ENCODE results near the gene YPEL4. TPM values are rescaled to one million over a fixed set of nuclear protein-coding genes. Genes with fewer than 3 reads are reported as not detected.

Gene YPEL4
- total RNA-seq, 1 experiment from 2014 or later, result 3.3 TPM

DNA sequence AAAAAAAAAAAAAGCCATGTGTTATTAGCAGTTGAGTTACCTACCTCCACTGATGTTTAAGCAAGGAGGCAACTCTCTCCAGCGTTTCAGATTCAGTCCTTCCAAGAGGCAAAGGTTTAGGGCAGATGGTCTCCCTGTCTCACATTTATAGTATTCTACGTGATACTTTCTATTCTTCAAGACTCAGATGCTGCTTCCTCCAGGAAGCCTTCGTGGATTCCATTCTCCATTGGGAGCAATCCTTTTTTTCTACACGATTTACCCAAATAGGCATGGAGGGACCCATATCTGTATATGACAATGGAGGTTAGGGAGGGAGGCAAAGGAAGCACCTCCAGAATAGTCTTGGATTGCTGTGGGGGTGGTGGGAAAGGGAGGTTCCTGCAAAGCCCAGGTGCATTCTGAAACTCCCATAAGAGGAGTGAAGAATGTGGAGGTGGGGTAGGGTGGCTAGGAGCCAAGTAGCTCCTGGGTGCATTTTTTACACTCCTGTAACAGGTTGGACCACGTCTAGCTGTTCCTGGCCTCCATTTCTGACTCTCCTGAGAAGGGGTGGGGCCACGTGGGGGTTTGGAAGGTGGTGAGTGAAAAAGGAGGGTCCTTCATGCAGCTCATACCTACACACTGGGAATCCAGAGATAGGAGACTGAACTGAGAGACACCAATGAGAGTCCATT, 16.2 kb downstream of the YPEL4 start:
- DNase-seq (ENCODE audit: low spot score), result no peak

DNA sequence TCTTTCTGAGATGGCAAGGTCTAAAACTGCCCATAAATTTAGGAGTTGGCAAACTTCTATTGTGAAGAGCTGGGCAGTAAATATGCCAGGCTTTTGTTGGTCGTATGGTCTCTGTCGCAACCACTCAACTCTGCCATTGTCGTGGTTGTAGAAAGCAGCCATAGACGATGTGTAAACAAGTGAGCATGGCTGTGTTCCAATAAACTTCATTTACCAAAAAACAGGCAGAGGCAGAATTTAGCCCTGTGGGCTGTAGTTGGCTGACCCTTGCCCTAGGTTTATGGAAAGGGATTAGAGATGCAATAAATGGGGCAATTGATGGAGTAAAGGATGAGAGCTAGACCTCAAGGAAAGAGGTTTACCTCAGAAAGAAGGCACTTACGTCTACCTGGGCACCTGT, 17.6 kb downstream of the YPEL4 start:
- no peak for DNase-seq (ENCODE audit: low spot score)

DNA sequence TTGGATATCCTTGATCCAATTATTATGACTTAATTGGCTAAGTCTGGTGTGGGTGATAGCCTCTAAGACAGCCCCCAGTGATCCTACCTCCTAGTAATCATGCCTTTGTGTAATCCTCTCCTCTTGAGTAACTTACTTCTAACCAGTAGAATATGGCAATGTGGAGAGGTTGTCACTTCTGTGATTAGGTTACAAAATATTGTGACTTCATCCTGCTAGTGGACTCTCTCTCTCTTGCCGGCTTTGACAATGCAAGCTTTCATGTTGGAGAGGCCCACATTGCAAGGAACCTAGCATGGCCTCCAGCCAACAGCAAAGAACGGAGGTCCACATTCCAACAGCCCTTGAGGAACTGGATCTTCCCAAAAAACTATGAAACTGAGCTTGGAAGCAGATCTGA, 19.5 kb downstream of the YPEL4 start:
- no peak for DNase-seq (ENCODE audit: low spot score)

DNA sequence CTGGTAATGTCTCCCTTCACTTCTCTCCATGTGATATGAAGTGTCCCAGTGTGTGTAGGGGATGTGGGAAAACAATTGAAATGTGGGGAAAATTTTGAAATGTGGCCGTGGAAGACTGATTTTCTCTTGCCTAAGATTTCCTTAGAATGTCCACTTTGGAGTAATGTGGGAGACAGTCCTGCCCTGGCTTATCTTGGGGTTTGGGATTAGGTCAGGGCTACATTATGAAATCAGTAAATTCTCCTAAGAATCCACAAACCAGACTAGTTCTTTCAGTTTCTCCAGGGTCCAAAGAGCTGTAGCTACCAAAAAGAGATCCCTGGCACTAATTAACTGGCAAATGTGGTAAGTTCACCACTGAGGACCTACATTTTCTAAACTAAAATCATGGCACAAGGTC, 22.8 kb downstream of the YPEL4 start:
- no peak for DNase-seq (ENCODE audit: low spot score)

DNA sequence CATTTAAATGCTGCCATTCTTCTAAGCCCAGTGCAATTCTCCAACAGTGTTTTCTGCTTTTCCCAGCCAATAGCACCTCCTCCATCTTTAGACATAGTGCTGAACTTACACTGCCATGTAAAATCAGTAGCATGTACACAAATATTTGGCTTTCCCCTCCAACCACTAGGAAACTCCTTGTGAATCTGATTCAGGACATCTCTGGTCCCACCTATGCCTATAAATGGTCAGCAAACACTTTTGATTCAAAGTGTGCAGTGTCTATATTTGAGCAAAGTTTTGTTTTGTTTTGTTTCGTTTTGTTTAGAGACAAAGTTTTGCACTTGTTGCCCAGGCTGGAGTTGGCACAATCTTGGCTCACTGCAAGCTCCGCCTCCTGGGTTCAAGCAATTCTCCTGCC, 24.8 kb downstream of the YPEL4 start:
- DNase-seq (ENCODE audit: low spot score), result no peak

DNA sequence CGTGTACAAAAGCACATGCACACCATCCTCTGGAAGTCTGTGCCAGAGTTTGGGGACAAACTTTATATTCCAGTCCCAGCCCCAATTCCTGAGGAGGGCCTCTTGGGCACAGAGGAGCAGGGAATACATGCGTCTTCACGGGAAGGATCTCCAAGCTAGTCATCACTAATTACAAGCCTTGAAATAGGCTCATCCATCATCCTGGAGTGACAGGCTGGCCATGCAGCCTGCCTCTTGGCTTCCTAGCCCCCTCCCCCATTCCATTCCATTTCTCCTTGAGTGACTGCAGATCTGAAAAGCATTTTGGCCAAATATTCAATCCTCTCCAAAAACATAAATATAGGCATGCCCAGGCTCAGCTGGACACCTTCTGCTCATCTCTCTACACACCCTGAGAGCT, 27.4 kb downstream of the YPEL4 start:
- no peak for DNase-seq (ENCODE audit: low spot score)

DNA sequence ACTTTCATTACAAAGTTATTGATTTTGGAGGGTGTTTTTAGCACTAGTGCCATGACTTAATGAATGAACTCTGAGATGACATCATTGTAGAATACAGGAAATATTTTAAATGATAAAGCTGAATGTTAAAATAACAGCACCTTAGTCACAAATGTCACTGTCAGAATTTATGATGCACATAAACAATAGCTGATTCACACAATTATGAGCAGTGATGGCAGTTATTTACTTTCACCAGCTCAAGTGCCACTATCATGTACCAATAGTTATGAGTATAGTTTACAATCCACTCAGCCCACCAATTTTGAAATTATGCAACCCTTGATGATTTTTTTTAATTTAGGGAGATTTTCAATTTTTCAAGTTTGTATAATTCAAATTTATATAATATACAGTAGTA, 29.2 kb downstream of the YPEL4 start:
- DNase-seq (ENCODE audit: low spot score), result no peak

DNA sequence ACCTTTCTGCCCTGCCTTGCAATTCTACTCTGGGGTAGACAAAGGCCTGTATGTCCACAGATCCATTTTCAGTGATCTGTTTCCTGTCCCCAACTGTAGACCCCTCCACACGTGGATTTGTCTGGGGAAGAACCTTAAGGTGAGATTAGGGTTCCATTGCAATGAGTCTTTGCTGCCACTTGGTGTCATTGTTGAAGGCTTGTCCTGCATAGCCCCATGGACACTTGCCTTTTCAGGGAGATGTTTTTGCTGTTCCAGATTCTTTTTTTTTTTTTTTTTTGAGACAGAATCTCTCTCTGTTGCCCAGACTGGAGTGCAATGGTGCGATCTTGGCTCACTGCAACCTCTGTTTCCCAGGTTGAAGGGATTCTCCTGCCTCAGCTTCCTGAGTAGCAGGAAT, 30.4 kb downstream of the YPEL4 start:
- DNase-seq (ENCODE audit: low spot score), result no peak

DNA sequence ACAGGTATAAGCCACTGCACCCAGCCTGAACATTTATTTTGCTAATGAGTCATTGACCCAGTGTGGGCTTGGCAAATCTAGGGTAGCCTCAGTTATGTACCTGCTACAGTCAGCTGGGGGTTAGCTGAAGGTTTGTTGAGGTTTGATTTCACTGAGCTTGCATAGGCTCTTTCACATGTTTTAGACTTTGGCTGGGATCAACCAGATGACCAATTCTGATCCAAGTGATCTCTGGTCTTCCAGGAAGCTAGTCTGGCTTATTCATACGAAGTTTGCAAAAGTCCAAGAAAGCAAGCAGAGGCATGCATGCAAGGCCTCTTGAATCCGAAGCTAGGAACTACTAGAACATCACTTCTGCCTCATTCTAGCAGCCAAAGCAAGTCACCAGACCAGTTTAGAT, 31.3 kb downstream of the YPEL4 start:
- no peak for DNase-seq (ENCODE audit: low spot score)

DNA sequence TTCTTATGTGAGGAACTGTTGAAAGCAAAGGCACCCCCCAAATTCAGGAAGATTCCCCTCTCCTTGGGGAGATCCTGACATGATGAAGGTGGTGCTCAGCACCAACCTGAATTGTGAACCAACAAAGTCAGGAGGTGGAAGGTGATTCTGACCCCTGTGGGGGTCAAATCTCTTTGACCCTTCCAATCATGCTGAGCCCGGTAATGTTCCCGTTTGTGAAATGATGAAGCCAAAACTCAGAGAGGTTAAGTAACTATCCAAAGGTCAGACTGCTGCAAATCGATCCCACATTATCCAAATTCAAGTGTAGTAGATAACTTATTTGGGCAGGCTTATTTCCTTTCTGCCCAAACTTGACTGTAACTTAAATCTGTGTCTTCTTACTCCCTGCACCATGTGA, 33.1 kb downstream of the YPEL4 start:
- no peak for DNase-seq (ENCODE audit: low spot score)

DNA sequence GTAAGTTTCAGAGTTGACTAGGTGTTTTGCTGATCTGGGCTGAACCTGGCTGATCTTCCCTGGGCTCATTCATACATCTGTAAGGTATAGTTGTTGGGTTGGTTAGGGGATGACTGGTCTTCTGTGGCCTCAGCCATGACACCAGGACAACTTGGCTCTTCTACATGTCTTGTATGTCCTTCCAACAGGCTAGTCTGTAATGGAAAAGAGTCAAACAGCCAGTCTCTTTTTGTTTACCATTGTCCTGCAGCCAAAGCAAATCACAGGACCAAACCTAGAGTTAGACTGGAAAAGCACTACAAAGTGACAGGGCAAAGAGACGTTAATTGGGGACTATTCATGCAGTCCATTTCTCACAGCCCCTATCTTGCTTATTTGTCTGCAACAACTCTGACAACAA, 34.4 kb downstream of the YPEL4 start:
- no peak for DNase-seq (ENCODE audit: low spot score)

DNA sequence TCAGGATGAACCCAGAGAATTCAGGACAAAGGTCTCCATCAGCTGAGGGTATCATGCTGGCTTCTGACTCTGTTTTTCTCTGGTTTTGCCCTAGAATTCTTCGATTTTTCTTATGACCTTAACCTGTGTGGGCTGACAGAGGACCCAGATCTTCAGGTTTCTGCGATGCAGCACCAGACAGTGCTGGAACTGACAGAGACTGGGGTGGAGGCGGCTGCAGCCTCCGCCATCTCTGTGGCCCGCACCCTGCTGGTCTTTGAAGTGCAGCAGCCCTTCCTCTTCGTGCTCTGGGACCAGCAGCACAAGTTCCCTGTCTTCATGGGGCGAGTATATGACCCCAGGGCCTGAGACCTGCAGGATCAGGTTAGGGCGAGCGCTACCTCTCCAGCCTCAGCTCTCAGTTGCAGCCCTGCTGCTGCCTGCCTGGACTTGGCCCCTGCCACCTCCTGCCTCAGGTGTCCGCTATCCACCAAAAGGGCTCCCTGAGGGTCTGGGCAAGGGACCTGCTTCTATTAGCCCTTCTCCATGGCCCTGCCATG, 35.4 kb downstream of the YPEL4 start:
- no peak for DNase-seq (ENCODE audit: low spot score)

DNA sequence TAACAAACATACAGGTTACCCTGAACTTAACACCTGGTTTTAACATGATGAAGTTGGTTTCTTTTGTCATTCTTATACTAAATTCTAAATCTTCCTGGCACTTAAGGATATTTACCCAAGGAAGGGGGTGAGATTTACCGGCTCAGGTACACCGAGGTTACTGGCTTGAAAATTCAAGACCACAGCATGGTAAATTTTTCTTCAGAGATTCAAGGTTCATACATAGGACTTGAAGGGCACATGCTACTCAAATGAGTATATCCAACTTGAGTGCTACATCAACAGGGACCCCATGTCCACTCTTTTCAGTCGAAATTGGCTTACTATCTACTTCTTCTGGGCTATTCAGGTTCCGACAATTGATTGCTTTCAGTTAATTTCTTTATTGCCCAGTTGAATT, 39.5 kb downstream of the YPEL4 start:
- DNase-seq (ENCODE audit: low spot score), result no peak

DNA sequence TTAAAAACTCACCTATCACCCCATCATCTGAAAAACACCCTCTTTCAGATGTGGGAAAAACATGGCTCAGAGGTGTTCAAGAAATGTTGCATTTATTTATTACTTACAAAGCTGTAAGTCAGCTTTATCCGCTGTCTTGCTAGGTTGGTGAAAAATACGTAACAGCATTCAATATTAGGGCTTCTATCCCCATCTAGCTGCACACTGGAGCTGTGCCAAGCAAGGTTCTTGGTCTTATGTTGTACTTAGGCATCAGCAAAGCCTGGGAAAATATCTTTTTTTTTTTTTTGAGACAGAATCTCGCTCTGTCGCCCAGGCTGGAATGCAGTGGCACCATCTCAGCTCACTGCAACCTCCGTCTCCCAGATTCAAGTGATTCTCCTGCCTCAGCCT, 44.7 kb downstream of the YPEL4 start:
- DNase-seq (ENCODE audit: low spot score), result no peak

DNA sequence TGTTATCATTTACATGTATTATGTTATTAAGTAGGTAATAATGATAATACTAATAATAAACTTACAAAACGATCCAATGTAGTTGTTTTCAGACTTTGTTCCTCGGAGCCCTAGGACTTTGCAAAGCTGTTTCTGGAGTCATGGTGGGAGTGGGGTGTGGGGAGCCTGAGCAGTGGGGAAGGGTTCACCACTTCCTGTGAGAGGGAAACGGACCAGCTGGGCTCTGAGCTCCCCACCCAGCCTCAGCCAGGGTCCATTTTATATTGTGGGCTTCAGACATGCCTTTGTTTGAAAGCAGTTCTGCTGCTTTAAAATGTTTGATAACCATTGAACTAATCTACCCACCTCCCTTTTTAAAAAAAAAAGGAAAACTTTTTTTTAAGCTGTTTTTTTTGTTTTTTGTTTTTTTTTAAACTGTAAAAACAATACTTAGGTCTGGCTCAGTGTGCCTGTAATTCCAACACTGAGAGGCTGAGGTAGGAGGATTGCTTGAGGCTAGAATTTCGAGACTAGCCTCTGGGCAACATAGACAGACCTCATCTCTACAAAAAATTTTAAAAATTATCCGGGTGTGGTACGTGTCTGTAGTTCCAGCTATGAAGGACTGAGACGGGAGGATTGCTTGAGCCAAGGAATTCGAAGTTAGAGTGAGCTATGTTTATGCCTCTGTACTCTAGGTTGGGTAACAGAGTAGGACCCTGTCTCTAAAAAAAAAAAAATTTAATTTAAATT, 45.2 kb downstream of the YPEL4 start:
- DNase-seq (ENCODE audit: low spot score), result no peak

DNA sequence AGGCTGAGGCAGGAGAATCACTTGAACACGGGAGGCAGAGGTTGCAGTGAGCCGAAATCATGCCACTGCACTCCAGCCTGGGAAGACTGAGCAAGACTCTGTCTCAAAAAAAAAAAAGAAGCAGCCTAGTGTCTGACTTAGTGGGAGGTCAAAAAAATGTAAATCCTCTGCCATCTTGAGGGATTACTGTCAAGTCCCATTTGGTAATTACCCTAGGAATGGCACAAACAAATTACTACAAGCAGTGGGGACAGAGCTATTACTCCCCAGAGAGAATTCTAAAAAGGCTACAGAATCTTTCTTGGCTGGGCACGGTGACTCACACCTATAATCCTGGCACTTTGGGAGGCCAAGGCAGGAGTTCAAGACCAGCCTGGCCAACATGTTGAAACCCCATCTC, 48.4 kb downstream of the YPEL4 start:
- DNase-seq (ENCODE audit: low spot score), result no peak

DNA sequence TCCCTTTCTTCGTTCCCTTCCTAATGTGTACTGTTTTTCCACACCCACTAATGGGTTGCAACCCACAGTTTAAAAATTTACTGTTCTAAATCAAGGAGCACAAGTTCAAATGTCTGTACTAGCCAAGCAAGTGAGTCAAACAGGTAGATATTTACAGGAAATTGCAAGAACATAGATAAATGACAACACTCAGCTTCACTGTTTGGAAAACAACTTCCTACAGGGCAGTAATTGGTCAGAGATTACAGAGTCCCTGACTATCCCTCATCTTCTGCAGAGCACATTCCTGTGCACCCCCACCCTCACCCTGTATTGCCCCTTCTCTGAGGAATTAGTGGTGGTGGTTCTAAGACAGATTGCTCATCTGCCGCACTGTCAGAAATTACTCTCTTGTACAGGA, 50.3 kb downstream of the YPEL4 start:
- DNase-seq (ENCODE audit: low spot score), result no peak

DNA sequence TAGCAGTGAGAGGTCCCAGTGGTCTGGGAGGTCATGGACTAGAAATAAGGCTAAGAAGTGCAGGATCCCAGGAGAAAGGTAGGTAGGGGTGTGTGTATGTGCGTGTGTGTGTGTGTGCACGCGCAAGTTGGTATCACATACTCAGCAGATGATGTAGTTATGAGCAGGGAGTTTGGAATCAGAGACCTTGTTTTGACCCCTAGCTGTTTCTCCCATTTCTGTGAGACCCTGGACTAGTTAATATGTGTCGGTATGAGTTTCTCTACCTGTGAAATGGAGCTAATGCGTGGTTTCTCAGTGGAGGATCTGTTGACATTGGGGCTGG, 50.9 kb downstream of the YPEL4 start:
- DNase-seq (ENCODE audit: low spot score), result no peak

DNA sequence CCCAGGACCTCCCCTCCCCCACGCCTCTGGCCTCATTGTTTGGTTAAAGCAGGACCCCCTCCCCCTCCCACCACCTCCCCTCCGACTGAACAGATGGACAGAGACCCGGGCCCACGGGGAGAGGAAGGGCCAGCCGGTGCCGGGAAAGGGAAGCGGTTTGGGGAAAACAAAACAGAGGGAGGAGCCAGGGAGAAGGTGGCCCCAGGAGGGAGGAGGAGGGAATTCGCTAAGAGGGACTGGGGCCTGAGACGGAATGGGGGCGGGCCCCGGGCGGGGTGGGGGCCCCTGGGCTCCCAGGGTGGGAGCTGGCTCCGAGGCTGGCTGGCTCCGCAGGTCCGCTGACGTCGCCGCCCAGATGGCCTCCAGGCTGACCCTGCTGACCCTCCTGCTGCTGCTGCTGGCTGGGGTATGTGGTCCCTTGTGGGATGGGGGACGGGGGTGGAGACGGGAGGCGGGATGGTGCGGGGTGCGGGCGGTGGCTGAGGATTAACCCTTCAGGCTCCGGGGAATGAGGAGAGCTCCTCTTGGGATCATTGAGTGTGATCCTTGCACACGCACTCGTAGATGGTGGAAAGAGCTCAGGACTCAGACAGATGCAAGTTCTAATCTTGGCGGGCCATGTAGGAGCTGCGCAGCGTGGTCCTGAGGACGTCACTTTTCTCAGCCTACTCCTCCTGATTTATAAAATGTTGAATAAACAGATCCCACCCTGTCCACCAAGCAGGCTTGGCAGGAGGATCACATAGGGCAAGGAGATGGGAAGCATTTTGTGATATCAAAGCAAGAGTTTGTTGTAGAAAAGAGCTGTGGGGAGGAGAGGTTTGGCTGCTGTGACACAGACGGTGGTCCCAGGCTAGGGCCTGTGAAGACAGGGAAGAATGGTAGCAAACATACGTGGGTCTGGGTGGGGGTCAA, 51.5 kb downstream of the YPEL4 start:
- no peak for DNase-seq (ENCODE audit: low spot score)

DNA sequence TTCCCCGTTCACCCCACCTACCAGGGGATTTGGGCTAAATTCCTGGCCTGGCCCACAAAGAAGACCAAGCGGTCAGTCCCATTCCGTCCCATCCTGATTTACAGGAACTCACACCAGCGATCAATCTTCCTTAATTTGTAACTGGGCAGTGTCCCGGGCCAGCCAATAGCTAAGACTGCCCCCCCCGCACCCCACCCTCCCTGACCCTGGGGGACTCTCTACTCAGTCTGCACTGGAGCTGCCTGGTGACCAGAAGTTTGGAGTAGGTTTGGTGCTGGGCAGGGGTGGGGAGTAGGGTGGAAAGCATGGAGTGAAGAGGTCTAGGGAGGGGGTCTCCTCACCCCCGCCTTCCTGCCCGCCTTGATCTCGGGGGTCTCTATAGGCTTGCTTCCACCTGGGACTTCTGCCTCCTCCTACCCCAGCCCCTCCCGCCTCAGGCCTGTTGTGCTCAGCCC, 52.2 kb downstream of the YPEL4 start, which contains the start of gene SERPING1:
TSS of gene SERPING1 (plus strand) at position 225 of the 455 bp plus-strand sequence. CDS start 586 bp downstream, outside the sequence.
- no peak for DNase-seq (ENCODE audit: low spot score)

DNA sequence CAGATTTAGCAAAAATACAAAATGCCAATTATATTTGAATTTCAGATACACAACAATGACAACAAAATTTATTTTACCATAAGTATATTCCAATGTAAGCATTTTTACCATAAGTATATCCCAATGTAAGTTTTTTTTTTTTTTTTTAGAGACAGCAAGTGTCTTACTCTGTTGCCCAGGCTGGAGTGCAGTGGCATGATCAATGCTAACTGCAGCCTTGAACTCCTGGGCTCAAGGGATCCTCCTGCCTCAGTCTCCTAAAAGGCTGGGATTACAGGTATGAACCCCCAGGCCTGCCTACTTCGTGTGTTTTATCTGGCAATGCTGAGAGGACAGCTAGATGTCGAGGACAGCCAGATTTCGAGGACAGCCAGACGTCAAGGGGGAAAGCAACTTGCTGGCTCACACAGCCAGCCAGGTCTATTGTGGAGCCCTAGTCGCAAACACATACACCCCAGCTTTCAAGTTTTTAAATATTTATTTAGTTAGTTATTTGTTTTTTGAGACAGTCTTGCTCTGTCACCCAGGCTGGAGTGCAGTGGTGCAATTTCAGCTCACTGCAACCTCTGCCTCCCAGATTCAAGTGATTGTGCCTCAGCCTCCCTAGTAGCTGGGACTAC, 53.3 kb downstream of the YPEL4 start:
- DNase-seq (ENCODE audit: low spot score), result no peak
